Ishikawa (cell line): ENCODE results near the gene FOXA3.

Experiments
- CEBPB ChIP-seq: IDR thresholded peaks from 2 replicates; pipeline ENCODE4 v1.6.1; 2012
- CREB1 ChIP-seq: IDR thresholded peaks from 2 replicates; pipeline ENCODE4 v1.6.1; 2012; ENCODE audit warnings: low read depth
- EGR1 ChIP-seq: IDR thresholded peaks from 2 replicates; pipeline ENCODE4 v1.6.1; 2012
- EP300 ChIP-seq: IDR thresholded peaks from 2 replicates; pipeline ENCODE4 v1.6.1; 2012; ENCODE audit warnings: borderline replicate concordance
- FOXM1 ChIP-seq: IDR thresholded peaks from 2 replicates; pipeline ENCODE4 v1.6.1; 2012; ENCODE audit warnings: low read depth, borderline replicate concordance
- NFIC ChIP-seq: IDR thresholded peaks from 2 replicates; pipeline ENCODE4 v1.6.1; 2012
- RAD21 ChIP-seq: IDR thresholded peaks from 2 replicates; pipeline ENCODE4 v1.6.1; 2012; ENCODE audit warnings: low read depth
- TAF1 ChIP-seq: IDR thresholded peaks from 2 replicates; pipeline ENCODE4 v1.6.1; 2012; ENCODE audit warnings: low read depth, mild to moderate bottlenecking
- TCF12 ChIP-seq: IDR thresholded peaks from 2 replicates; pipeline ENCODE4 v1.6.1; 2012; ENCODE audit warnings: low read depth
- TEAD4 ChIP-seq: IDR thresholded peaks from 2 replicates; pipeline ENCODE4 v1.6.1; 2012
- USF1 ChIP-seq: IDR thresholded peaks from 2 replicates; pipeline ENCODE4 v1.6.1; 2012
- YY1 ChIP-seq: IDR thresholded peaks from 2 replicates; pipeline ENCODE4 v1.6.1; 2012; ENCODE audit warnings: low read depth
- ZBTB7A ChIP-seq: IDR thresholded peaks from 2 replicates; pipeline ENCODE4 v1.6.1; 2012; ENCODE audit warnings: low read depth
- TF ChIP-seq, protein P1 (sequence below): IDR thresholded peaks from 2 replicates; pipeline ENCODE4 v1.6.1; 2012
- TF ChIP-seq, protein P2 (sequence below): IDR thresholded peaks from 2 replicates; pipeline ENCODE4 v1.6.1; 2012; ENCODE audit warnings: low read depth, mild to moderate bottlenecking

The FOXA3 gene

DNA sequence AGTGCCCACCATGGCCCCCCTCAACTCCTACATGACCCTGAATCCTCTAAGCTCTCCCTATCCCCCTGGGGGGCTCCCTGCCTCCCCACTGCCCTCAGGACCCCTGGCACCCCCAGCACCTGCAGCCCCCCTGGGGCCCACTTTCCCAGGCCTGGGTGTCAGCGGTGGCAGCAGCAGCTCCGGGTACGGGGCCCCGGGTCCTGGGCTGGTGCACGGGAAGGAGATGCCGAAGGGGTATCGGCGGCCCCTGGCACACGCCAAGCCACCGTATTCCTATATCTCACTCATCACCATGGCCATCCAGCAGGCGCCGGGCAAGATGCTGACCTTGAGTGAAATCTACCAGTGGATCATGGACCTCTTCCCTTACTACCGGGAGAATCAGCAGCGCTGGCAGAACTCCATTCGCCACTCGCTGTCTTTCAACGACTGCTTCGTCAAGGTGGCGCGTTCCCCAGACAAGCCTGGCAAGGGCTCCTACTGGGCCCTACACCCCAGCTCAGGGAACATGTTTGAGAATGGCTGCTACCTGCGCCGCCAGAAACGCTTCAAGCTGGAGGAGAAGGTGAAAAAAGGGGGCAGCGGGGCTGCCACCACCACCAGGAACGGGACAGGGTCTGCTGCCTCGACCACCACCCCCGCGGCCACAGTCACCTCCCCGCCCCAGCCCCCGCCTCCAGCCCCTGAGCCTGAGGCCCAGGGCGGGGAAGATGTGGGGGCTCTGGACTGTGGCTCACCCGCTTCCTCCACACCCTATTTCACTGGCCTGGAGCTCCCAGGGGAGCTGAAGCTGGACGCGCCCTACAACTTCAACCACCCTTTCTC is 8.2 kb downstream of the FOXA3 start:
- TF ChIP-seq CEBPB = no peak
- no peak for TF ChIP-seq ZBTB7A
- no peak for TF ChIP-seq CREB1
- TF ChIP-seq TCF12 = no peak
- TF ChIP-seq TAF1 = no peak
- TF ChIP-seq, protein P1, sequence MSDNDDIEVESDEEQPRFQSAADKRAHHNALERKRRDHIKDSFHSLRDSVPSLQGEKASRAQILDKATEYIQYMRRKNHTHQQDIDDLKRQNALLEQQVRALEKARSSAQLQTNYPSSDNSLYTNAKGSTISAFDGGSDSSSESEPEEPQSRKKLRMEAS = no peak
- no peak for TF ChIP-seq EP300
- no peak for TF ChIP-seq YY1
- no peak for TF ChIP-seq TEAD4
- no peak for TF ChIP-seq NFIC
- TF ChIP-seq, protein P2, sequence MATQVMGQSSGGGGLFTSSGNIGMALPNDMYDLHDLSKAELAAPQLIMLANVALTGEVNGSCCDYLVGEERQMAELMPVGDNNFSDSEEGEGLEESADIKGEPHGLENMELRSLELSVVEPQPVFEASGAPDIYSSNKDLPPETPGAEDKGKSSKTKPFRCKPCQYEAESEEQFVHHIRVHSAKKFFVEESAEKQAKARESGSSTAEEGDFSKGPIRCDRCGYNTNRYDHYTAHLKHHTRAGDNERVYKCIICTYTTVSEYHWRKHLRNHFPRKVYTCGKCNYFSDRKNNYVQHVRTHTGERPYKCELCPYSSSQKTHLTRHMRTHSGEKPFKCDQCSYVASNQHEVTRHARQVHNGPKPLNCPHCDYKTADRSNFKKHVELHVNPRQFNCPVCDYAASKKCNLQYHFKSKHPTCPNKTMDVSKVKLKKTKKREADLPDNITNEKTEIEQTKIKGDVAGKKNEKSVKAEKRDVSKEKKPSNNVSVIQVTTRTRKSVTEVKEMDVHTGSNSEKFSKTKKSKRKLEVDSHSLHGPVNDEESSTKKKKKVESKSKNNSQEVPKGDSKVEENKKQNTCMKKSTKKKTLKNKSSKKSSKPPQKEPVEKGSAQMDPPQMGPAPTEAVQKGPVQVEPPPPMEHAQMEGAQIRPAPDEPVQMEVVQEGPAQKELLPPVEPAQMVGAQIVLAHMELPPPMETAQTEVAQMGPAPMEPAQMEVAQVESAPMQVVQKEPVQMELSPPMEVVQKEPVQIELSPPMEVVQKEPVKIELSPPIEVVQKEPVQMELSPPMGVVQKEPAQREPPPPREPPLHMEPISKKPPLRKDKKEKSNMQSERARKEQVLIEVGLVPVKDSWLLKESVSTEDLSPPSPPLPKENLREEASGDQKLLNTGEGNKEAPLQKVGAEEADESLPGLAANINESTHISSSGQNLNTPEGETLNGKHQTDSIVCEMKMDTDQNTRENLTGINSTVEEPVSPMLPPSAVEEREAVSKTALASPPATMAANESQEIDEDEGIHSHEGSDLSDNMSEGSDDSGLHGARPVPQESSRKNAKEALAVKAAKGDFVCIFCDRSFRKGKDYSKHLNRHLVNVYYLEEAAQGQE = no peak
- no peak for TF ChIP-seq RAD21
- TF ChIP-seq FOXM1 = no peak
- TF ChIP-seq EGR1 = no peak

DNA sequence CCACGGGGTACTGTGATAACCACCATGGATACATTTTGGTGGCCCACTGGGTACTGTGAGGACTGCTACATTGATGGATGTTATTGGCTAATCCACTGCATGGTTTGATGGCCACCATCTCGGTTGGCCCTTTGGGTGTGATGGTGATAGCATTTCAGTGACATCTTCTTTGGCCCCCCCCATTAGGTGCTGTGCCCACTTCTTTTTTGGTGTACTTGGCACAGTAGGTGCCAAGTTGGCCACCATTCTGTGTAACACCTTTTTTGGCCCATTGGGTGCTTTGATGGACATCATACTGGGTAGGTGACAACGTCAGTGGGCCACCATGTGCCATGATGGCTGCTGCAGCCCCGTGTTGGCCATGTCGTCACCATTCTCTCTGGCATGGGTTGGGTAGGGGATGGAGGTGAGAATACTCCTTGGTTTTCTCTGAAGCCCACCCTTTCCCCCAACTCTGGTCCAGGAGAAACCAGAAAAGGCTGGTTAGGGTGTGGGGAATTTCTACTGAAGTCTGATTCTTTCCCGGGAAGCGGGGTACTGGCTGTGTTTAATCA is 9.2 kb downstream of the FOXA3 start:
- TF ChIP-seq TAF1 = no peak

DNA sequence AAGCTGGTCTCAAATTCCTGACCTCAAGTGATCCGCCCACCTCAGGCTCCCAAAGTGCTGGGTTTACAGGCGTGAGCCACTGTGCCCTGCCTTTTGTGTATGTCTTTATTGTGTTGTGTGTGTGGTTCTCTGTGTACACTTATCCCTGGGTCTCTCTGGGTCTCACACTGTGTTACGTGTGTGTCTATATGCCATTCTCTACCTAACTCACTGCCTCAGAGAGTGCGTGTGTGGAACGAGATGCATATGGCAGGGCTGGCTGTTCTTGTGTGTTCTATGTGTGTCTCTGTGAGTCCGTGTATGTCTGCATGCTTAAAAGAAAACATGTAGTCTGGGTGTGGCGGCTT is 10.5 kb downstream of the FOXA3 start:
- TF ChIP-seq TCF12 (no peak), YY1 (no peak), CREB1 (no peak), EP300 (no peak)

DNA sequence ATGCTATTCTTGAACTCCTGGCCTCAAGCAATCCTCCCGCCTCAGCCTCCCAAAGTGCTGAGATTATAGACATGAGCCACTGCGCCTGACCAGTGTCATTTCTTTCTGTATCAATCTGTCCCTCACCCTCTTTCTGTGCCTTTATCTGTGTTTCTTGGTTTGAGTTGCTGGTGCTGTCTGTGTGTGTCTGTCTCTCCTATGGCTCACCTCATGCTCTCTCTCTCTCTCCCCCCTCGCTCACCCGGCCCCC is 12.0 kb downstream of the FOXA3 start:
- TF ChIP-seq ZBTB7A (no peak), YY1 (no peak), TAF1 (no peak), EGR1 (no peak), FOXM1 (no peak), EP300 (no peak), USF1 (no peak), RAD21 (no peak), TCF12 (no peak), TEAD4 (no peak), CEBPB (no peak), CREB1 (no peak), NFIC (no peak)
- TF ChIP-seq, protein P2 = no peak
- TF ChIP-seq, protein P1 = no peak

GRCh38 chr19:45876411-45877197 is 12.5 kb downstream of the FOXA3 start:
- TF ChIP-seq TCF12 (no peak), USF1 (no peak), CEBPB (no peak), RAD21 (no peak), ZBTB7A (no peak), EP300 (no peak), NFIC (no peak), TAF1 (no peak), TEAD4 (no peak), FOXM1 (no peak), EGR1 (no peak)
- TF ChIP-seq, protein P1 = no peak
- TF ChIP-seq, protein P2 = no peak
